ENCODE results near the gene ATAD3C. TPM values are rescaled to one million over a fixed set of nuclear protein-coding genes. Genes with fewer than 3 reads are reported as not detected.
"Not testable (repeated sequence)": the region's sequence is repeated elsewhere in the genome, so short reads cannot be mapped to it uniquely, and the experiment has no call there.

The ATAD3C gene
- polyA plus RNA-seq, 1 donor (not counting 4 experiments of a cell fraction or from before 2014, with no cell fraction given), result 0.39 TPM

GRCh38 chr1:1482856-1483255, 33.4 kb downstream of the ATAD3C start:
- peaks cover 2% of the 10 kb centered on the region for H4K20me1 ChIP-seq (ENCODE audit: control insufficient read depth, extremely low read depth, insufficient read depth, low read length)
- H3K9me3 ChIP-seq (ENCODE audit: control insufficient read depth, low read depth, low read length), result no peaks in the 10 kb centered on the region
- DNase-seq (ENCODE audit: low read depth, low spot score) (no peak), FAIRE-seq (no peak)
- no peak overlapping the region for H3K4me2 ChIP-seq (ENCODE audit: control insufficient read depth, extremely low read depth, insufficient read depth, low read depth, low read length)
- no peak overlapping the region for H3K27ac ChIP-seq (ENCODE audit: control insufficient read depth, insufficient read depth, low read length)
- dilution Hi-C loops (cut with MboI; ENCODE audit: extremely low pct_ligation_motif_present, low sequenced_read_pairs), result no loop called here
- H2AFZ ChIP-seq (ENCODE audit: control insufficient read depth, low read length), result no peak overlapping the region
- no peaks in the 10 kb centered on the region for H3K9me1 ChIP-seq (ENCODE audit: control insufficient read depth, extremely low read depth, insufficient read depth, low read length)
- H3K4me3 ChIP-seq (ENCODE audit: control insufficient read depth in 2 of 3, extremely low read depth in 1 of 3, insufficient read depth in 2 of 3, low read depth in 1 of 3, low read length in 3 of 3), result no peak overlapping the region
- TF ChIP-seq EZH2 (IDR thresholded peaks at IDR 0.05; ENCODE audit: low read length), result no peak
- H3K9ac ChIP-seq (ENCODE audit: control insufficient read depth, extremely low read depth, insufficient read depth, low read length), result no peak overlapping the region
- no peaks in the 10 kb centered on the region for H3K27me3 ChIP-seq (ENCODE audit: control insufficient read depth, extremely low read depth, insufficient read depth, low read length)
- peaks cover 23% of the 10 kb centered on the region for H3K79me2 ChIP-seq (ENCODE audit: control insufficient read depth, insufficient read depth, low read length)
- peaks cover 9 to 31% of the 10 kb centered on the region in 2 experiments for H3K36me3 ChIP-seq (ENCODE audit: control insufficient read depth in 2 of 2, extremely low read depth in 1 of 2, insufficient read depth in 2 of 2, low read length in 2 of 2)
- no peaks in the 10 kb centered on the region for H3K4me1 ChIP-seq (ENCODE audit: control insufficient read depth, extremely low read depth, insufficient read depth, low read length)

DNA sequence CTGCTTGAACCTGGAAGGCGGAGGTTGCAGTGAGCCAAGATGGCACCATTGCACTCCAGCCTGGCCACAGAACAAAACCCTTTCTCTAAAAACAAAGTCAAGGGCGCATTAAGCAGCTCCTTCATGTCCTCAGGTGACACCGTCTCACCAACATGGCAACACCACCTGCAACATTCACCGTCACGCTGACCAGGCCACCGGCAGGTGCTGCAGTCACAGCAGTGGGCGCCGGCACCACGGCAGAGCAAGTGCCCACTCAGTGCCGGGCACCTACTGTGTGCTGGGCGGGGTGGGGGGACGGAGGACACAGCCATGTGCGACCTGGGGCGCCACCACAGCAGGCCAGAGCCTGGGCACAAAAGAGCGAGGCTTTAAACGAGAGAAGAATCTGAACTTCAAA, 34.2 kb downstream of the ATAD3C start:
- FAIRE-seq (no peak), DNase-seq (ENCODE audit: low read depth, low spot score) (no peak)
- Histone ChIP-seq H3K4me3 (ENCODE audit: control insufficient read depth in 2 of 3, extremely low read depth in 1 of 3, insufficient read depth in 2 of 3, low read depth in 1 of 3, low read length in 3 of 3) (no peak overlapping the region), H3K79me2 (ENCODE audit: control insufficient read depth, insufficient read depth, low read length) (peaks cover 17% of the 10 kb centered on the region), H3K27me3 (ENCODE audit: control insufficient read depth, extremely low read depth, insufficient read depth, low read length) (no peaks in the 10 kb centered on the region), H3K4me1 (ENCODE audit: control insufficient read depth, extremely low read depth, insufficient read depth, low read length) (no peaks in the 10 kb centered on the region), H3K9me3 (ENCODE audit: control insufficient read depth, low read depth, low read length) (no peaks in the 10 kb centered on the region), H3K9me1 (ENCODE audit: control insufficient read depth, extremely low read depth, insufficient read depth, low read length) (no peaks in the 10 kb centered on the region), H3K9ac (ENCODE audit: control insufficient read depth, extremely low read depth, insufficient read depth, low read length) (no peak overlapping the region), H4K20me1 (ENCODE audit: control insufficient read depth, extremely low read depth, insufficient read depth, low read length) (peaks cover 2% of the 10 kb centered on the region), H3K4me2 (ENCODE audit: control insufficient read depth, extremely low read depth, insufficient read depth, low read depth, low read length) (no peak overlapping the region), H3K36me3 (ENCODE audit: control insufficient read depth in 2 of 2, extremely low read depth in 1 of 2, insufficient read depth in 2 of 2, low read length in 2 of 2) (peaks cover 10 to 32% of the 10 kb centered on the region in 2 experiments), H3K27ac (ENCODE audit: control insufficient read depth, insufficient read depth, low read length) (no peak overlapping the region), H2AFZ (ENCODE audit: control insufficient read depth, low read length) (no peak overlapping the region)
- TF ChIP-seq CTCF (optimal IDR thresholded peaks at IDR 0.05 in 1 of 3, IDR thresholded peaks at IDR 0.05 in 1 of 3, conservative IDR thresholded peaks at IDR 0.05 in 1 of 3; ENCODE audit: extremely low read depth in 1 of 3, insufficient read depth in 2 of 3, low read length in 3 of 3) (no peak), EZH2 (IDR thresholded peaks at IDR 0.05; ENCODE audit: low read length) (no peak)
- dilution Hi-C loops (cut with MboI; ENCODE audit: extremely low pct_ligation_motif_present, low sequenced_read_pairs), result no loop called here

GRCh38 chr1:1484976-1485750, 35.7 kb downstream of the ATAD3C start:
- H3K79me2 ChIP-seq (ENCODE audit: control insufficient read depth, insufficient read depth, low read length); H3K27me3 ChIP-seq (ENCODE audit: control insufficient read depth, extremely low read depth, insufficient read depth, low read length); H3K9me1 ChIP-seq (ENCODE audit: control insufficient read depth, extremely low read depth, insufficient read depth, low read length); H3K9me3 ChIP-seq (ENCODE audit: control insufficient read depth, low read depth, low read length); H3K9ac ChIP-seq (ENCODE audit: control insufficient read depth, extremely low read depth, insufficient read depth, low read length); H3K4me1 ChIP-seq (ENCODE audit: control insufficient read depth, extremely low read depth, insufficient read depth, low read length); H2AFZ ChIP-seq (ENCODE audit: control insufficient read depth, low read length); dilution Hi-C loops (cut with MboI; ENCODE audit: extremely low pct_ligation_motif_present, low sequenced_read_pairs); DNase-seq (ENCODE audit: low read depth, low spot score); FAIRE-seq; H3K27ac ChIP-seq (ENCODE audit: control insufficient read depth, insufficient read depth, low read length); H3K4me3 ChIP-seq (ENCODE audit: control insufficient read depth in 2 of 3, extremely low read depth in 1 of 3, insufficient read depth in 2 of 3, low read depth in 1 of 3, low read length in 3 of 3); H4K20me1 ChIP-seq (ENCODE audit: control insufficient read depth, extremely low read depth, insufficient read depth, low read length); H3K4me2 ChIP-seq (ENCODE audit: control insufficient read depth, extremely low read depth, insufficient read depth, low read depth, low read length): not testable (repeated sequence)
- H3K36me3 ChIP-seq (ENCODE audit: control insufficient read depth in 2 of 2, extremely low read depth in 1 of 2, insufficient read depth in 2 of 2, low read length in 2 of 2), result peaks cover 16 to 34% of the 10 kb centered on the region in 2 experiments

DNA sequence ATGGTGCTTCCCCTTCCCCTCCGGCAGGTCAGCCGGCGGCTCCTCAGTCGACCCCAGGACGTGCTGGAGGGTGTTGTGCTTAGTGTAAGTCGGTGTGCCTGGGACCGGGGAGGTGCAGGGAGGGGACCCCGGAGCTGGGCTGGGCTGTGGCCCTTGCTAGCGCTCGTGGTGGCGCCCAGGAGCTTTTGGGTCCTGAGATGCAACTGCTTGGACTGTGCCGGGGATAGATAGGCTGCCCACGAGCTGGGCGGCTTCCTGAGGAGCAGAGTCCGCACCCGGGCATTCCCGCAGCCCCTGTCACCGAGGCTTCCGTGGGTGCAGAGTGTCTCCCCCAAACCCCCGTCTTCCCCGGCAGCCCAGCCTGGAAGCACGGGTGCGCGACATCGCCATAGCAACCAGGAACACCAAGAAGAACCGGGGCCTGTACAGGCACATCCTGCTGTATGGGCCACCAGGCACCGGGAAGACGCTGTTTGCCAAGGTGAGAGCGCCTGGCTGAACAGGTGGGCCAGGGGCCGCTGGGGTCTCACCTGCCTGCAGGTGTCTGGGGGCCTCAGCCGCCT, 36.3 kb downstream of the ATAD3C start:
- dilution Hi-C loops (cut with MboI; ENCODE audit: extremely low pct_ligation_motif_present, low sequenced_read_pairs); H3K4me3 ChIP-seq (ENCODE audit: control insufficient read depth in 2 of 3, extremely low read depth in 1 of 3, insufficient read depth in 2 of 3, low read depth in 1 of 3, low read length in 3 of 3); H3K27me3 ChIP-seq (ENCODE audit: control insufficient read depth, extremely low read depth, insufficient read depth, low read length); DNase-seq (ENCODE audit: low read depth, low spot score); FAIRE-seq; H3K9me1 ChIP-seq (ENCODE audit: control insufficient read depth, extremely low read depth, insufficient read depth, low read length); H3K79me2 ChIP-seq (ENCODE audit: control insufficient read depth, insufficient read depth, low read length); H4K20me1 ChIP-seq (ENCODE audit: control insufficient read depth, extremely low read depth, insufficient read depth, low read length); H2AFZ ChIP-seq (ENCODE audit: control insufficient read depth, low read length); H3K4me2 ChIP-seq (ENCODE audit: control insufficient read depth, extremely low read depth, insufficient read depth, low read depth, low read length); H3K4me1 ChIP-seq (ENCODE audit: control insufficient read depth, extremely low read depth, insufficient read depth, low read length); H3K27ac ChIP-seq (ENCODE audit: control insufficient read depth, insufficient read depth, low read length); H3K9ac ChIP-seq (ENCODE audit: control insufficient read depth, extremely low read depth, insufficient read depth, low read length); H3K9me3 ChIP-seq (ENCODE audit: control insufficient read depth, low read depth, low read length): not testable (repeated sequence)
- H3K36me3 ChIP-seq (ENCODE audit: control insufficient read depth in 2 of 2, extremely low read depth in 1 of 2, insufficient read depth in 2 of 2, low read length in 2 of 2), result peaks cover 19 to 40% of the 10 kb centered on the region in 2 experiments
